Ovary (tissue), 3 donors: Measurements from ENCODE around the gene BCL11B.

ENCODE experiments used
- EP300 ChIP-seq: sonication (generic); formaldehyde crosslinking; IDR thresholded peaks from one replicate; pipeline ENCODE4 v1.6.1; 2017; ENCODE audit warnings: antibody characterized with exemption
- POLR2A ChIP-seq: fragments of 450-650 bp; IDR thresholded peaks from one replicate; pipeline ENCODE4 v1.6.1; 2017; ENCODE audit warnings: antibody characterized with exemption, mild to moderate bottlenecking, moderate library complexity
- TF ChIP-seq, protein P1 (sequence below), 3 donors: fragments of 450-650 bp in 2 of 3; fragments of 200-600 bp in 1 of 3; IDR thresholded peaks; one replicate each; pipeline versions ENCODE4 v1.5.1 to v1.8.0; 2016 to 2022; ENCODE audit warnings: antibody characterized with exemption in 3 of 3, mild to moderate bottlenecking in 1 of 3
- donor health status: DM: no; HTN: no; CAD: no.

DNA sequence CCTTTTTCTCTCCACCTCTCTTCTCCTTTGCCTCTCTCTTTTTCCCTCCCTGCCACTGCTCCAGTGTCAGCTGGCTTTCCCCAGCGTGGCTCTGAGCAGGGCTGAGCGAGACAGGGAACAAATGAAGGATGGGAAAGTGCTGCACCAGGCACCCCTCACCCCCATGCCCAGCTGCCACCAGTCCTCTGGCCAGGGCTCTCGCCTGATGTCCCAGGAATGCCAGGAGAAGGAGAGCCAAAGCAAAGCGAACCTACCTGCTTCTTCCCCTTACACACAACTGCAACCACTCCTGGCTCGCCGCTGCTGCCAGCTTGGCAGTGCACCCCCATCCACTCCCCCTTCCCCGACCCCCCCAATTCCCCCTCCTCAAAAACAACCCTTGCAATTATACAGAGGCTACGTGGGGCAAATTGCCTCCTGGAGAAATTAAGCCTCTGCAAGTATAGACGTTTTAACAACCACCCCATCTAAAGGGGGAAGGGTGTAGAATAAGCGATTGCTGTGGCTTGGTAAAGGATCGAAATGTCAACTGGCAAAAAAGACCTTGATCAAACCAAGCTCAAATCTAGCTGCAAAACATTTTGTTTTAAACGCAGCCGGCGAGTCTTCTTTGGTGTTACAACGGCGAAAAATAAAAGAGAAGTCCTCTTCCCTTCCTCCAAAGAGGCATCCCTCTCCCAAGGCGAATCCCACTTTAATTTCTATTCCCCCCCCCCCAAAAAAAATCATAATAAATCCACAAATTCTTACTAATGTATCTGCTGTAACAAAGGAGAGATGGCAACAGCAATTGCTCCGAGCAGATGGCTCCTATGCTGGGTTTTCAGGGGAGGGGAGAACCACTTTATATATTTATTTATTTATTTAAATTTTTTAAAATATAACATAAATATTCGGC is 2.9 kb downstream of the BCL11B start:
- TF ChIP-seq, protein P1, sequence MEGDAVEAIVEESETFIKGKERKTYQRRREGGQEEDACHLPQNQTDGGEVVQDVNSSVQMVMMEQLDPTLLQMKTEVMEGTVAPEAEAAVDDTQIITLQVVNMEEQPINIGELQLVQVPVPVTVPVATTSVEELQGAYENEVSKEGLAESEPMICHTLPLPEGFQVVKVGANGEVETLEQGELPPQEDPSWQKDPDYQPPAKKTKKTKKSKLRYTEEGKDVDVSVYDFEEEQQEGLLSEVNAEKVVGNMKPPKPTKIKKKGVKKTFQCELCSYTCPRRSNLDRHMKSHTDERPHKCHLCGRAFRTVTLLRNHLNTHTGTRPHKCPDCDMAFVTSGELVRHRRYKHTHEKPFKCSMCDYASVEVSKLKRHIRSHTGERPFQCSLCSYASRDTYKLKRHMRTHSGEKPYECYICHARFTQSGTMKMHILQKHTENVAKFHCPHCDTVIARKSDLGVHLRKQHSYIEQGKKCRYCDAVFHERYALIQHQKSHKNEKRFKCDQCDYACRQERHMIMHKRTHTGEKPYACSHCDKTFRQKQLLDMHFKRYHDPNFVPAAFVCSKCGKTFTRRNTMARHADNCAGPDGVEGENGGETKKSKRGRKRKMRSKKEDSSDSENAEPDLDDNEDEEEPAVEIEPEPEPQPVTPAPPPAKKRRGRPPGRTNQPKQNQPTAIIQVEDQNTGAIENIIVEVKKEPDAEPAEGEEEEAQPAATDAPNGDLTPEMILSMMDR (IDR thresholded peaks at IDR 0.05): no peak
- TF ChIP-seq POLR2A (no peak), EP300 (no peak)
